Tibial nerve (tissue), 3 donors: ENCODE data around the gene NTPCR.
"Not testable (repeated sequence)": the region's sequence is repeated elsewhere in the genome, so short reads cannot be mapped to it uniquely, and the experiment has no call there.

Source experiments
- CTCF ChIP-seq, 5 experiments: fragments of 200-600 bp in 3 of 5; fragments of 450-650 bp in 2 of 5; sonication (generic) in 3 of 5; IDR thresholded peaks; one replicate each; pipeline ENCODE4 v1.5.1; 2016 to 2019; ENCODE audit warnings: antibody characterized with exemption in 5 of 5, mild to moderate bottlenecking in 3 of 5, moderate library complexity in 2 of 5
- POLR2A ChIP-seq, 2 donors: fragments of 450-650 bp; IDR thresholded peaks; one replicate each; pipeline ENCODE4 v1.6.1; 2017; ENCODE audit warnings: antibody characterized with exemption in 2 of 2, mild to moderate bottlenecking in 2 of 2, moderate library complexity in 2 of 2

GRCh38 chr1:232927166-232927565 is 23.2 kb upstream of the NTPCR start:
- not testable (repeated sequence) for TF ChIP-seq CTCF, POLR2A (IDR thresholded peaks at IDR 0.05)
